Gastroesophageal sphincter (tissue), 3 donors: Measurements from ENCODE around the gene CHD5.

Experiments used
- CTCF ChIP-seq, 4 experiments: fragments of 200-600 bp in 2 of 4; fragments of 450-650 bp in 2 of 4; sonication (generic) in 1 of 4; IDR thresholded peaks; one replicate each; pipeline ENCODE4 v1.5.1; 2017 to 2019; ENCODE audit warnings: antibody characterized with exemption in 4 of 4, mild to moderate bottlenecking in 2 of 4, moderate library complexity in 2 of 4
- EP300 ChIP-seq: sonication (generic); formaldehyde crosslinking; IDR thresholded peaks from one replicate; pipeline ENCODE4 v1.6.1; 2017; ENCODE audit warnings: antibody characterized with exemption, mild to moderate bottlenecking
- POLR2A ChIP-seq, 2 donors: fragments of 450-650 bp; IDR thresholded peaks; one replicate each; pipeline ENCODE4 v1.6.1; 2017; ENCODE audit warnings: antibody characterized with exemption in 2 of 2, mild to moderate bottlenecking in 2 of 2, moderate library complexity in 1 of 2
- POLR2AphosphoS5 ChIP-seq: sonication (generic); formaldehyde crosslinking; IDR thresholded peaks from one replicate; pipeline ENCODE4 v1.6.1; 2017; ENCODE audit warnings: antibody characterized with exemption

DNA sequence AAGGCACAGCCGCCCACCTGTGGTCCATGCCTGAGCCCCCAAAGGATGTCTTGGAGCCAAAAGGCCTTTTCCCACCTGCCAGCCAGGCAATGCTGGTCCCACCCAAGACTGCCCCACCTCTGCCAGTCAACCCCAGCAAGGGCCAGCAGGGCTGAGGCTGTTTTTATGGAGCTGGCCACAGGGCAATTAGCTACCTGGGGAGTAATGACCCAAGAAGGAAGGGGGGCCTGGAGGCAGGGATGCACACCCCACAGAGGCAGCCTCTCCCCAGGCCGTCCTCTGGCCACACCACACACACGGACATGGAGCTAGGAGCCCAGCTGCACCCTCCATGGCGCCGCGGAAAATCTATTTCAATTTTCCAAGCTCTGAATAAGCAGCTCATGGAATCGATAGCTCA is 27.2 kb downstream of the CHD5 start:
- TF ChIP-seq CTCF (IDR thresholded peaks at IDR 0.05) (no peak), POLR2A (IDR thresholded peaks at IDR 0.05) (no peak), POLR2AphosphoS5 (no peak), EP300 (no peak)
